ENCODE measurements around the gene MRPL10. TPM values are rescaled to one million over a fixed set of nuclear protein-coding genes. Genes with fewer than 3 reads are reported as not detected.

The MRPL10 gene
- total and polyA plus RNA-seq, 8 donors: 16.8 to 35.2 (median 24.1) TPM

DNA sequence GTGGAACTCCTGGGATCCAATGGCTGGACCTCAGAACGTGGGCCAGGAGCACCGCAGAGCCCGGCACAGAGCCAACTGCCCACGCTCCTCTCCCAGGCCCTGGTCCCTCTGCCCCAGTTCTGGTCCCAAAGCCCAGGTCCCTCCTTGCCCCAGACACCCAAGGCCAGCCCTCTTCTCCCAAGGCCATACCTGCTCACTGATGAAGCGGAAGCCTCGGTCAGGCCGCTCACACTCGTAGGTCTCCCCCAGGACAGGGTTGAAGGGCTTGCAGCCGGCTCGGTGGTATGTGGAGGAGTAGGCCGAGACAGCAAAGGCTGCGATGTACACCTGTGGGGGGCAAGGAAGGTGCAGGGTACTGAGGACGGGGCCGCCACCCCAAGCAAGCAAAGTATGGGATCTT is 18.3 kb downstream of the MRPL10 start:
- peak in 4 of 6 donors; percentile 10 to 43 (median 25) for DNase-seq
- intact Hi-C loops (cut with DNase I): no loop called here
- ATAC-seq: no peak
- no peak overlapping the region for H3K27ac ChIP-seq
- TF ChIP-seq, protein P1, sequence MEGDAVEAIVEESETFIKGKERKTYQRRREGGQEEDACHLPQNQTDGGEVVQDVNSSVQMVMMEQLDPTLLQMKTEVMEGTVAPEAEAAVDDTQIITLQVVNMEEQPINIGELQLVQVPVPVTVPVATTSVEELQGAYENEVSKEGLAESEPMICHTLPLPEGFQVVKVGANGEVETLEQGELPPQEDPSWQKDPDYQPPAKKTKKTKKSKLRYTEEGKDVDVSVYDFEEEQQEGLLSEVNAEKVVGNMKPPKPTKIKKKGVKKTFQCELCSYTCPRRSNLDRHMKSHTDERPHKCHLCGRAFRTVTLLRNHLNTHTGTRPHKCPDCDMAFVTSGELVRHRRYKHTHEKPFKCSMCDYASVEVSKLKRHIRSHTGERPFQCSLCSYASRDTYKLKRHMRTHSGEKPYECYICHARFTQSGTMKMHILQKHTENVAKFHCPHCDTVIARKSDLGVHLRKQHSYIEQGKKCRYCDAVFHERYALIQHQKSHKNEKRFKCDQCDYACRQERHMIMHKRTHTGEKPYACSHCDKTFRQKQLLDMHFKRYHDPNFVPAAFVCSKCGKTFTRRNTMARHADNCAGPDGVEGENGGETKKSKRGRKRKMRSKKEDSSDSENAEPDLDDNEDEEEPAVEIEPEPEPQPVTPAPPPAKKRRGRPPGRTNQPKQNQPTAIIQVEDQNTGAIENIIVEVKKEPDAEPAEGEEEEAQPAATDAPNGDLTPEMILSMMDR (IDR thresholded peaks at IDR 0.05): no peak
- WGBS, 2 donors: 87 to 93% methylated on average over 14 of the region's 14 CpGs
- H3K36me3 ChIP-seq: peaks cover 0 to 43% (median 14%) of the 10 kb centered on the region in 3 donors
- H3K4me3 ChIP-seq: no peak overlapping the region
- no peaks in the 10 kb centered on the region for H3K27me3 ChIP-seq
- no peak for FAIRE-seq
- H3K4me1 ChIP-seq: peaks cover 28 to 36% (median 35%) of the 10 kb centered on the region in 3 donors
- H3K9me3 ChIP-seq: no peaks in the 10 kb centered on the region

DNA sequence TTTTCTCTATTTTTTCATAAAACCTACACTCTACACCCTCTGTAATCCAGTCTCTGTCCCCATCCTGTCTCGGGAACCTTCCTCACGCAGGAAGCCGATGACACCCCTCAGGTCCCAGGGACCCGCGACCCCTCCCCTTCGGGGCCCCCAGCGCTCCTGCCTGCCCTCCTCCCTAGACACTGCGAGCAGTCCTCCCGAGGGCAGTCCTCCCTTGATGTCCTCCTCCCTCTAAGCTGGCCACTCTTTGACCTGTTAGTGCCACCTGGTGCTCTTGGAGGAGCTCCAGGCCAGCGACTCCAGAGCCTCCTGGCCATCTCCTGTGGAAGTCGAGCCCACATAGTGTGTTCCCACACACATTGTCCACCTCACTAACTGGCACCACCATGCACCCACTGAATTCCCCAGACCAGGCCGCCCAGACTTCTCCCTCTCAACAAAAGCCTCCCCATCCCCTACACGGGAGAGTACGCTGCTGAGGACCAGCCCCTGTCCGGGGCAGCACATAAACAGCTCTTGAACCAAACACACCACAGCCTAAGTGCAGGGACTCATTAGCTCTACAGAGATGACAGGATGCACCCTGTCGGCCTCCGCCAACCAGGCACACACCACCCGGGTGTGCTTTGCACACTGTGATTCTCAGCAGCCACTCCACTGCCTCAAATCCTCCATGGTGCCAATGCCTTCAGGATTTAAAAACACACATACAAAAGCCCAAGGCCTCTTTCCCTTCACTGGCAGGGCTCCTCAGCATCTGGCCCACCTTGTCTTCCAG is 19.0 kb downstream of the MRPL10 start:
- Histone ChIP-seq H3K27me3 (no peaks in the 10 kb centered on the region), H3K36me3 (peaks cover 0 to 43% (median 18%) of the 10 kb centered on the region in 3 donors), H3K4me3 (no peak overlapping the region), H3K4me1 (peaks cover 28 to 36% (median 35%) of the 10 kb centered on the region in 3 donors), H3K27ac (peak overlapping the region in 1 of 4 donors; percentile 79), H3K9me3 (no peaks in the 10 kb centered on the region)
- intact Hi-C loops (cut with DNase I): no loop called here
- DNase-seq (peak in 3 of 6 donors; percentile 22 to 43 (median 43)), FAIRE-seq (no peak), ATAC-seq (peak in 1 of 4 donors; percentile 9)
- WGBS, 2 donors: 65 to 73% methylated on average over 18 of the region's 18 CpGs
- TF ChIP-seq, protein P1 (IDR thresholded peaks at IDR 0.05): no peak

DNA sequence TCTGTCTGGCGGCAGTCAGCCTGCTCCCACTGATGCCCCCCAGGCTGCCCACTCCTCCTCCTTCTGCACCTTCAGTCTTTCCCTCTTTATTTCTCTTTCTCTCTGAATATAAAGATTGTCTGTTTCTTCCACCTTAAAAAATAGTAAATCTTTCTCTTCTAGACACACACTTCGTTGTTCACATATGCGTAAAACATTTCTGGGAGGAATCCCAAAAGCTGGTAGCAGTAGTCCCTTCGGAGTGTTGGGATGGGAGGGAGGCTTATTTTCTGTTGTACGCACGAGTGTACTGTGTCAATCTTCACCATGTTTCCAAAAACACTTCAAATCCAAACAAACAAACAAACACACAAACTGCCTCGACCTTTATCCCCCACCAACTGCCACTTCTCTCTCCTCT is 19.6 kb downstream of the MRPL10 start:
- no peak for FAIRE-seq
- no peaks in the 10 kb centered on the region for H3K9me3 ChIP-seq
- no peak for DNase-seq
- 45 to 64% methylated on average over 7 of the region's 7 CpGs for WGBS, 2 donors
- peaks cover 28 to 36% (median 35%) of the 10 kb centered on the region in 3 donors for H3K4me1 ChIP-seq
- TF ChIP-seq, protein P1 (IDR thresholded peaks at IDR 0.05): no peak
- peaks cover 0 to 43% (median 17%) of the 10 kb centered on the region in 3 donors for H3K36me3 ChIP-seq
- H3K27ac ChIP-seq: peak overlapping the region in 3 of 4 donors; percentile 52 to 79 (median 73)
- no peak for ATAC-seq
- no peaks in the 10 kb centered on the region for H3K27me3 ChIP-seq
- no peak overlapping the region for H3K4me3 ChIP-seq
- intact Hi-C loops (cut with DNase I): no loop called here

DNA sequence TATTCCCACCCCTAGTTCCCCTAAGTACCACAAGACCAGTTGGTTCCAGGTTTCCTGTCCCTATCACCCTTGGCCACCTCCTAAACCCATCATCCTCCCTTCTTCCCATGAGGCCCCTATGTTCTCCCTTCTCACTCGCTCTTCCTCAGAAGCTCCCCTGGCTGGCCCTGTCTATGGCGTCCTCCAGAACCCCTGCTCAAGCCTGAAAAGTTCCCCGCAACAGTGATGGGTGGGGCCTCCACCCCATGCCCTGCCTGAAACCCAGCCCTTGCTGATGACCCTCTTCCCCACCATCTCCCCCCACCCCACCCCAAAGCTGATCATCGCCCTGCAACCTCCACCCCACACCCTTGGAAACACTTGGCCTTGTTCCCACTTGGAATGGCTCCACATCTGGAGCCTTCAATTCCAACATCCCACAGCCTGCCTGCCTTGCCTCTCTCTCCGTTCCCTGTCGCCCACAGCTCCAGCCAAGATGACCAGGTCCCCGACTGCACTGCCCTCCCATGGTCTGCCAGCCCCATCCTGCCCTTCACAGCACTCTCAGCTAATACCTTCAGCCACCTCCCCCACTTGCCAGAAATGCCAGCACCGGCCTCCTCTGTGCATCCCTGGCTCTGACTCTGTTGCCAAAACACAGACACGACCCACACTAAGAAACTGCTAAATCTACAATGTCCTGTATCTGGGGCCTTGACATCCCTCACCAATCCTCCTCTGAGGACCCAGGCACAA is 20.3 kb downstream of the MRPL10 start:
- H3K4me1 ChIP-seq: peaks cover 28 to 36% (median 35%) of the 10 kb centered on the region in 3 donors
- H3K27me3 ChIP-seq: no peaks in the 10 kb centered on the region
- intact Hi-C loops (cut with DNase I): no loop called here
- peak overlapping the region; percentile 52 to 79 (median 68) for H3K27ac ChIP-seq
- peaks cover 0 to 39% (median 11%) of the 10 kb centered on the region in 3 donors for H3K36me3 ChIP-seq
- ATAC-seq (peak; percentile 3 to 27 (median 10)), FAIRE-seq (no peak), DNase-seq (peak in 4 of 6 donors; percentile 39 to 69 (median 52))
- 23 to 27% methylated on average over 9 of the region's 9 CpGs for WGBS, 2 donors
- no peaks in the 10 kb centered on the region for H3K9me3 ChIP-seq
- H3K4me3 ChIP-seq: no peak overlapping the region
- TF ChIP-seq, protein P1 (IDR thresholded peaks at IDR 0.05): no peak

Data from pancreas (tissue), 10 donors.